ENCODE data around the gene KIF6.

DNA sequence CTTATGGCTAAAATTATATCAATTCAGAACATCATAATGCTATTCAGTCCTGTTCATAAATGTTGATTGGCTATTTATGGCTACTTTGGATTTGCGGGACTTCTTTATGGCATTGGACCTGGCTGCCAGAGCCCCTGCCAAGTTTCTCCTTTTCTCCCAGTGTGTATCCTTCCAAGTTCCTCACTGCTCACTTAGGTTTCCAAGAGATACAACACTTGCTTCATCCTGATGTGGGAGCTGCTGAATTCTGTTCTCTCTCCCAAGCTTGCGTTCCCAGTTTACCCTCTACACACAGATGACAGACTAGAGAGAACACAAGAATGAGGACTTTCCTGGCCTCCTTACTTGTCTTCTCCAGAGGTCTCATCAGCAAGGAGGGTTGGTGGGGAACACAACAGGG, 48.6 kb upstream of the KIF6 start:
- no peak for TF ChIP-seq EZH2 (IDR thresholded peaks at IDR 0.05)
- no peak for TF ChIP-seq POLR2AphosphoS5 (IDR thresholded peaks at IDR 0.05; ENCODE audit: borderline replicate concordance, low read depth, low read length)
- no peak for TF ChIP-seq FOXP2 (optimal IDR thresholded peaks at IDR 0.05; ENCODE audit: control extremely low read depth, extremely low read length, insufficient read depth)
